DOHH2 (cell line): ENCODE results near the gene CDH4.

Experiments
- H3F3A ChIP-seq: fragments of 200-600 bp; sonication (generic), shearing (Covaris generic); 2 replicates; pipeline ENCODE4 v1.6.0; 2016; ENCODE audit warnings: antibody characterized with exemption, mild to moderate bottlenecking; ENCODE audit not compliant: control insufficient read depth, insufficient read depth
- H3K27ac ChIP-seq: fragments of 200-600 bp; sonication (generic); 2 replicates; pipeline ENCODE4 v1.5.1; 2014; ENCODE audit warnings: low read depth, mild to moderate bottlenecking, low read length, moderate library complexity
- H3K27me3 ChIP-seq: fragments of 200-600 bp; sonication (generic); 2 replicates; pipeline ENCODE4 v1.6.1; 2014; ENCODE audit warnings: mild to moderate bottlenecking, low read length, mixed read lengths; ENCODE audit not compliant: control insufficient read depth
- H3K36me3 ChIP-seq: fragments of 200-600 bp; sonication (generic); 2 replicates; pipeline ENCODE4 v1.6.1; 2014; ENCODE audit warnings: mild to moderate bottlenecking, low read length, moderate library complexity, mixed read lengths; ENCODE audit not compliant: control insufficient read depth
- H3K4me1 ChIP-seq: fragments of 200-600 bp; sonication (generic); 2 replicates; pipeline ENCODE4 v1.6.1; 2014; ENCODE audit warnings: mild to moderate bottlenecking, low read length, mixed read lengths; ENCODE audit not compliant: control insufficient read depth
- H3K4me2 ChIP-seq: fragments of 200-600 bp; sonication (generic); 2 replicates; pipeline ENCODE4 v1.6.0; 2014; ENCODE audit warnings: mild to moderate bottlenecking, low read length, moderate library complexity
- H3K4me3 ChIP-seq: fragments of 200-600 bp; sonication (generic); 2 replicates; pipeline ENCODE4 v1.5.1; 2014; ENCODE audit warnings: mild to moderate bottlenecking, low read length, mixed read lengths
- H3K79me2 ChIP-seq: fragments of 200-600 bp; sonication (generic); 2 replicates; pipeline ENCODE4 v1.6.1; 2014; ENCODE audit warnings: mild to moderate bottlenecking, low read length, mixed read lengths; ENCODE audit not compliant: control insufficient read depth
- H3K9me2 ChIP-seq: fragments of 200-600 bp; sonication (generic); replicated peaks from 2 replicates; pipeline ENCODE4 v1.6.1; 2014; ENCODE audit warnings: mild to moderate bottlenecking, low read length, mixed read lengths; ENCODE audit not compliant: control insufficient read depth
- H3K9me3 ChIP-seq: fragments of 200-600 bp; sonication (generic); 2 replicates; pipeline ENCODE4 v1.6.1; 2014; ENCODE audit warnings: antibody characterized with exemption, low read length, mixed read lengths; ENCODE audit not compliant: control insufficient read depth, insufficient read depth
- H4K20me1 ChIP-seq: fragments of 200-600 bp; sonication (generic); 2 replicates; pipeline ENCODE4 v1.6.0; 2014; ENCODE audit warnings: low read depth, mild to moderate bottlenecking, antibody characterized with exemption, low read length, moderate library complexity; ENCODE audit not compliant: control insufficient read depth, insufficient read depth
- EZH2phosphoT487 ChIP-seq: fragments of 200-600 bp; sonication (generic); IDR thresholded peaks from 2 replicates; pipeline ENCODE4 v1.6.1; 2017; ENCODE audit warnings: borderline replicate concordance, mild to moderate bottlenecking, antibody characterized with exemption, low read length, moderate library complexity, mixed read lengths
- TF ChIP-seq, protein P1 (sequence below): fragments of 200-600 bp; sonication (generic); IDR thresholded peaks from one replicate; pipeline ENCODE4 v1.5.1; 2014; ENCODE audit warnings: antibody characterized with exemption, mild to moderate bottlenecking, low read depth, low read length; ENCODE audit not compliant: poor library complexity, severe bottlenecking

Gene CDH4

GRCh38 chr20:61274326-61274725 lies 22.3 kb downstream of the CDH4 start:
- TF ChIP-seq, protein P1, sequence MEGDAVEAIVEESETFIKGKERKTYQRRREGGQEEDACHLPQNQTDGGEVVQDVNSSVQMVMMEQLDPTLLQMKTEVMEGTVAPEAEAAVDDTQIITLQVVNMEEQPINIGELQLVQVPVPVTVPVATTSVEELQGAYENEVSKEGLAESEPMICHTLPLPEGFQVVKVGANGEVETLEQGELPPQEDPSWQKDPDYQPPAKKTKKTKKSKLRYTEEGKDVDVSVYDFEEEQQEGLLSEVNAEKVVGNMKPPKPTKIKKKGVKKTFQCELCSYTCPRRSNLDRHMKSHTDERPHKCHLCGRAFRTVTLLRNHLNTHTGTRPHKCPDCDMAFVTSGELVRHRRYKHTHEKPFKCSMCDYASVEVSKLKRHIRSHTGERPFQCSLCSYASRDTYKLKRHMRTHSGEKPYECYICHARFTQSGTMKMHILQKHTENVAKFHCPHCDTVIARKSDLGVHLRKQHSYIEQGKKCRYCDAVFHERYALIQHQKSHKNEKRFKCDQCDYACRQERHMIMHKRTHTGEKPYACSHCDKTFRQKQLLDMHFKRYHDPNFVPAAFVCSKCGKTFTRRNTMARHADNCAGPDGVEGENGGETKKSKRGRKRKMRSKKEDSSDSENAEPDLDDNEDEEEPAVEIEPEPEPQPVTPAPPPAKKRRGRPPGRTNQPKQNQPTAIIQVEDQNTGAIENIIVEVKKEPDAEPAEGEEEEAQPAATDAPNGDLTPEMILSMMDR, result no peak
- TF ChIP-seq EZH2phosphoT487, result no peak
- H3K9me3 ChIP-seq, result peaks cover 14% of the 10 kb centered on the region; the same call in 1 of the 2 replicates

DNA sequence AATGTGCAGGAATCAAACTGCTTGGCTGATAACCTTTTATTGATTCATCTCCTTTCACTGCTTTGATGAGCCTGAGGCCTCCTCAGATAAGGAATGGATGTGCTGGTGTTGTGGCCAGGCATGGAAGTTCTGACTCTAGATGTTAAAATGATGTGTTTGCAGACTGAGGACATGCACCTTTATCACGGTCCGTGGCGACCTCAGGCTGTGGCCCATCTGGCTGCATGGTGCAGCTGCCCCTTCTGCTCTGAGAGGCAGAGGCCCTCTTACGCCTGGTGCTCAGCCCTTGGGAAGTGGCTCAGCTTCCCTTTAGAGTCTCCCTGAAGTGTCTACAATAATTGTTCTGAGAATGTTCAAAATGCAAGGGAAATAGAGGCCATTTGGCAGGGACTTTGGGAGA lies 26.2 kb downstream of the CDH4 start:
- H3K36me3 ChIP-seq, result no peaks in the 10 kb centered on the region
- TF ChIP-seq, protein P1, result no peak
- no peak for TF ChIP-seq EZH2phosphoT487
- peaks cover 6% of the 10 kb centered on the region for H3F3A ChIP-seq
- peaks cover 38% of the 10 kb centered on the region for H3K9me3 ChIP-seq
- H4K20me1 ChIP-seq, result no peaks in the 10 kb centered on the region
- H3K4me2 ChIP-seq, result no peak overlapping the region
- H3K27ac ChIP-seq, result no peak overlapping the region
- H3K4me1 ChIP-seq, result no peaks in the 10 kb centered on the region
- no peaks in the 10 kb centered on the region for H3K27me3 ChIP-seq
- no peaks in the 10 kb centered on the region for H3K9me2 ChIP-seq
- H3K79me2 ChIP-seq, result no peaks in the 10 kb centered on the region
- no peak overlapping the region for H3K4me3 ChIP-seq

More at GRCh38 chr20:61274326-61274725, 22.3 kb downstream of the CDH4 start:
- H3K4me3 ChIP-seq, result no peak overlapping the region
- H3K9me2 ChIP-seq, result no peaks in the 10 kb centered on the region
- no peak overlapping the region for H3K4me2 ChIP-seq
- H3K79me2 ChIP-seq, result no peaks in the 10 kb centered on the region
- no peaks in the 10 kb centered on the region for H4K20me1 ChIP-seq
- H3K36me3 ChIP-seq, result no peaks in the 10 kb centered on the region
- H3F3A ChIP-seq, result no peaks in the 10 kb centered on the region
- no peaks in the 10 kb centered on the region for H3K27me3 ChIP-seq
- H3K27ac ChIP-seq, result no peak overlapping the region
- H3K4me1 ChIP-seq, result no peaks in the 10 kb centered on the region

DNA sequence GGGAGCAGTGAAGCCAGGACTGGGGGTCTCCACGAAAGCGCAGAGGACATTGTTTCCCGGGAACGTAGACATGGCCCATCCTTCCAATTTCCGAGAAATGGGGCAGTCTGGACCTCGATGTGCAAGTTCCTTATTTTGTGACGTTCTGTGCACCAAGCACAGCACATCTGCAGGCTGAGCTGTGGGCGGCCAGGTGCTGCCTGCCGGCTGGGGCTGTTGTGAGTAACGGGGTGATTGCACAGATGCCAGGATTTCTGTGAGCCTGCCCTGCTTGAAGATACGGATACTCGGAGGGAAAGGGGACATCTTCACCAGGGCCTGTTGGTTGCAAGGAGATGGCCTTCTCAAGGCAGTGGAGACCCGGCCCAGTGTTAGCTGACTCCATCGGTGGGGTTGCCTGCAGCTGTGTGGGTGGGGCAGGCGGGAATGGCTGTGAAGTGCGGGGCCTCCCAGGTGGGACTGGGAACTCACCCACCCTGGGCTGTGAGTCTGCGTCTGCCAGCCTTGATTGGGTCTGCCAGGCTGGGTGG lies 27.6 kb downstream of the CDH4 start:
- Histone ChIP-seq H3K4me3 (no peak overlapping the region), H3F3A (peaks cover 10% of the 10 kb centered on the region), H3K27ac (no peak overlapping the region), H3K79me2 (no peaks in the 10 kb centered on the region), H3K36me3 (no peaks in the 10 kb centered on the region), H3K4me2 (no peak overlapping the region), H3K27me3 (no peaks in the 10 kb centered on the region), H3K4me1 (no peaks in the 10 kb centered on the region), H4K20me1 (no peaks in the 10 kb centered on the region), H3K9me3 (peaks cover 39% of the 10 kb centered on the region), H3K9me2 (no peaks in the 10 kb centered on the region)
- TF ChIP-seq, protein P1, result no peak
- TF ChIP-seq EZH2phosphoT487, result no peak
